BLaER1 treated with 17β-estradiol and CSF1 and Interleukin-3, amounts not matched to agents 10 nM and 100 nM (cell line): ENCODE results near the gene GRAMD1B.

Experiments used
- H3K27ac ChIP-seq, 11 experiments: shearing (Covaris generic); formaldehyde crosslinking; 2 replicates each; pipeline ENCODE4 v1.8.1; 2022
- H3K27me3 ChIP-seq, 11 experiments: shearing (Covaris generic); formaldehyde crosslinking; 2 replicates each; pipeline ENCODE4 v1.8.1; 2022
- H3K36me3 ChIP-seq, 11 experiments: shearing (Covaris generic); formaldehyde crosslinking; 2 replicates each; pipeline ENCODE4 v1.8.1; 2022
- H3K4me1 ChIP-seq, 10 experiments: shearing (Covaris generic); formaldehyde crosslinking; 2 replicates each; pipeline ENCODE4 v1.8.1; 2022
- H3K4me2 ChIP-seq, 11 experiments: shearing (Covaris generic); formaldehyde crosslinking; 2 replicates each; pipeline ENCODE4 v1.8.1; 2022
- H3K4me3 ChIP-seq, 10 experiments: shearing (Covaris generic); formaldehyde crosslinking; 2 replicates each; pipeline ENCODE4 v1.8.1; 2022
- H3K9ac ChIP-seq, 11 experiments: shearing (Covaris generic); formaldehyde crosslinking; 2 replicates each; pipeline ENCODE4 v1.8.1; 2022
- H3K9me3 ChIP-seq, 11 experiments: shearing (Covaris generic); formaldehyde crosslinking; replicated peaks in 1 of 11; 2 replicates each; pipeline ENCODE4 v1.8.1; 2022
- H4K20me1 ChIP-seq, 11 experiments: shearing (Covaris generic); formaldehyde crosslinking; 2 replicates each; pipeline ENCODE4 v1.8.1; 2022
- Cebpa-rat ChIP-seq, 11 experiments: shearing (Covaris generic); IDR thresholded peaks; 2 replicates each; pipeline ENCODE4 v1.8.1; 2022

Gene GRAMD1B

DNA sequence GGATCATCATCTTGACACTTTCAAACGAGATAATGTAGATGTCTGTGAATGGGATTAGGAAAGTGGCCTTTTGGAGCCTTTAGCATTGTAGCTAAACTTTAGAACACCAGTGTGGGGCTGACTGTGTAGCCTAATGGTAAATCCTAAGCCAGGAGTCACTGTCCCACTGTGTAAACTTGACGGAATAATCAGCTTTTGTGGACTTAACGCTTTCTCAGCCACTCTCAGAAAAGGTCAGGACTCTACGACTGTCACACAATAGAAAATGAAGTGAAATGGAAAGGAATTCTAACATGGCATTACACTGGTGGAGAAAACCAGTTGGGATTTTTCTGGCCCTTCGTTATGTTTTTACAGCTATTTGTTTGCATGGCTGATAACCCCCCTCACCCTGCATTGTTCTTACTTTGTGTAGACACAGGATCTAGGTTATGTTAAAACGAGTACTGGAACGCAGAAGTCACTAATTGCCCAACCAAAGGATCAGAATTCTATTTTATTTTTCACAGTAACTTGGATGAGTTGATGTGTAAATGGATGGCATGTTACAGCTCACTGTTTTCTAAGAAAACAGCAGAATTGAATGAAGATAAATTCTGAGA is 22.0 kb upstream of the GRAMD1B start:
- H3K9me3 ChIP-seq: no peaks in the 10 kb centered on the region
- no peak overlapping the region for H3K9ac ChIP-seq
- no peaks in the 10 kb centered on the region for H3K27me3 ChIP-seq
- peaks cover 16 to 32% (median 26%) of the 10 kb centered on the region in 10 experiments for H3K4me1 ChIP-seq
- no peak for TF ChIP-seq Cebpa-rat (IDR thresholded peaks at IDR 0.05)
- no peak overlapping the region for H3K4me3 ChIP-seq
- no peaks in the 10 kb centered on the region for H4K20me1 ChIP-seq
- H3K36me3 ChIP-seq: no peaks in the 10 kb centered on the region
- no peak overlapping the region for H3K4me2 ChIP-seq
- H3K27ac ChIP-seq: no peak overlapping the region

DNA sequence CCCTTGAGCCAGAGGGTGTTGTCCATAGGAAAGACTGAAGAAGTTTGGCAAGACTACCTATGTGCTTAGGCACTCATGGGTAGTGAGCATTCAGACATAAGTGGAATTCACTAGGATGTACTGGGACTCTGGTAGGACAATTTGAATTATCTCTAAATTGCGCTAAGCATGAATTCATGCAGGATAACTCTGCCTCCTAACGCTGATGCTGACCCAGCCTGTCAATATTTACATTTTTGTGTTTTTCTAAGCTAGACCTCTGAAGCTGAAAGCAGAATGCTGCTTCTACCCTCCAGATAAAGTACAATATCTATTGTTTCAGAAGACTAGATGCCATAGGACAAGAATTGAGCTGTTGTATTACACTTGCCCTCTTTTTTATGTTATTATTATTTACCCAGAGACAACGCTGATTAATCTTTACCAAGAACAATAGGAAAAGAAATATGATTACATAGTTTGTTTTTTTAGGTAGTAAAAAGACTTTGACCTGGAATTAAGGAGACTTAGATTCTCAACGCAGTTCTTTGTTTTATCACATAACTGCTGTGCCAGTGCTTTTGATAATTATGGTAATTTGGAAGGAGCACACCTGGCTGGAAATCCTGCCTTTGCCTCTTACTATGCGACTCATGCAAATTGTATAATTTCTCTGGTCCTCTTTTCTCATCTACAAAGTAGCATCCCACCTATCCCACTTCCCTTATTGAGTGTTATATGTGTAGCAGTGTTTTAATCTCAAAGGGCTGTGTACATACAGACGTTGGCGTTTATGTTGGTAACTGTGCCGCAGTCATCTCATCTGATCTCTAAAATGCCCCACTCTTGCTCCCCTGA is 21.2 kb upstream of the GRAMD1B start:
- H3K4me2 ChIP-seq: peak overlapping the region in 8 of 11 experiments; percentile 10 to 72 (median 38); a peak in 10 of 22 replicates
- no peak overlapping the region for H3K9ac ChIP-seq
- no peaks in the 10 kb centered on the region for H3K9me3 ChIP-seq
- H3K4me1 ChIP-seq: peaks cover 16 to 34% (median 27%) of the 10 kb centered on the region in 10 experiments
- no peaks in the 10 kb centered on the region for H3K36me3 ChIP-seq
- no peak overlapping the region for H3K27ac ChIP-seq
- TF ChIP-seq Cebpa-rat (IDR thresholded peaks at IDR 0.05): no peak
- H4K20me1 ChIP-seq: no peaks in the 10 kb centered on the region
- no peaks in the 10 kb centered on the region for H3K27me3 ChIP-seq
- H3K4me3 ChIP-seq: no peak overlapping the region

DNA sequence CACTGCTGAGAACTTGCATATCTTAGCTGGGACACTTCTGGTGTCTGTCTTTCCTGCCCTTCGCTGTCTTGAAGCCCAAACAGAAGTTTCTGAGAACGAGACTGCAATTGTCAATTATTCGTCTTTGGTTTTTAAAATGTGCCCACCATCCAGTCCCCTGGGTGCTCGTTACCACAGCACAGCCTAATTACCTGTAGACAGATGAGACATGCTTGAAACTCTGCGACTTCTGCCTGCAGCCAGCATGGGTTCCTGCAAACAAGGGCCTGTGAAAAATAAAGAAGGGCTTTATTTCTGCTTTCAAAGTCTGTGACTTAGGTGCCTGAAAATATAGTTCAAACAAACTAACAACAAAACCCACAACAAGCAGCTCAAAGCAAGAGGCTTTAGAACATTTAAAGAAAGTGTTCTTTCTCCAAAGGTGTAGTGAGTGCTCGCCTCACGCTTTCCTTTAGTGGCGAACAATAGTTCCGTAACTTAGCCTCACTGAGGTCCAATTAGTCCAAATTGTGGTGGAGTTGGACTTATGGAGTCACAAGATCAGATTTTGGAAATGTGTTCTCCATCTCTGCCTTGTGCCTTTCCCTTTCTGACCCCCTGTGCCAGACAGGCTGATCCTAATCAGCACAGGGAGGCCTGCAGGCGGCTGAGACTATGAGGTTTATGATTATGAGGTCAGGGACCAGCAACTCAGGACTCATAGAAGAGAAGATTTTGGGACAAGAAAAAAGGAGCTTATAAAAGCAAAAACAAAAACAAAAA is 20.4 kb upstream of the GRAMD1B start:
- Histone ChIP-seq H3K4me2 (peak overlapping the region in 10 of 11 experiments; percentile 16 to 72 (median 47); a peak in 16 of 22 replicates), H3K27ac (no peak overlapping the region), H4K20me1 (no peaks in the 10 kb centered on the region), H3K9ac (no peak overlapping the region), H3K9me3 (no peaks in the 10 kb centered on the region), H3K4me1 (peaks cover 16 to 35% (median 27%) of the 10 kb centered on the region in 10 experiments), H3K4me3 (no peak overlapping the region), H3K27me3 (no peaks in the 10 kb centered on the region), H3K36me3 (no peaks in the 10 kb centered on the region)
- no peak for TF ChIP-seq Cebpa-rat (IDR thresholded peaks at IDR 0.05)

DNA sequence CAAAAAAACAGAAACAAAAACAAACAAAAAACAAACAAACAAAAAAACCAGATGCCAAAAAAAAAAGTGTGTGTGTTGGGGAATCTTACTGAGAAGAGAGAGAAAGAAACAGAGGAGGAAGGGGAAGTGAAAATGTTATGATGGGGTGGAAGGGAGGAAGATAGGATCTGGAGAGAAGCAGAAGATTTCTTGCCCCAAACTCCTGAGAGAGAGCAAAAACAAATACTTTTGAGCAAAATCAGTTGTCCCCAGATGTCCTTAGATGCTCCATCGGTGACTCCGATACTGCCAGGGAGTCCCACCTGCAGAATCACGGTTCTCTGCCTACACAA is 19.9 kb upstream of the GRAMD1B start:
- no peak overlapping the region for H3K4me3 ChIP-seq
- H4K20me1 ChIP-seq: no peaks in the 10 kb centered on the region
- H3K27me3 ChIP-seq: no peaks in the 10 kb centered on the region
- H3K4me2 ChIP-seq: peak overlapping the region; percentile 21 to 72 (median 48); a peak in 19 of 22 replicates
- no peak overlapping the region for H3K27ac ChIP-seq
- no peaks in the 10 kb centered on the region for H3K9me3 ChIP-seq
- peaks cover 16 to 35% (median 27%) of the 10 kb centered on the region in 10 experiments for H3K4me1 ChIP-seq
- H3K36me3 ChIP-seq: no peaks in the 10 kb centered on the region
- no peak for TF ChIP-seq Cebpa-rat (IDR thresholded peaks at IDR 0.05)
- H3K9ac ChIP-seq: no peak overlapping the region

DNA sequence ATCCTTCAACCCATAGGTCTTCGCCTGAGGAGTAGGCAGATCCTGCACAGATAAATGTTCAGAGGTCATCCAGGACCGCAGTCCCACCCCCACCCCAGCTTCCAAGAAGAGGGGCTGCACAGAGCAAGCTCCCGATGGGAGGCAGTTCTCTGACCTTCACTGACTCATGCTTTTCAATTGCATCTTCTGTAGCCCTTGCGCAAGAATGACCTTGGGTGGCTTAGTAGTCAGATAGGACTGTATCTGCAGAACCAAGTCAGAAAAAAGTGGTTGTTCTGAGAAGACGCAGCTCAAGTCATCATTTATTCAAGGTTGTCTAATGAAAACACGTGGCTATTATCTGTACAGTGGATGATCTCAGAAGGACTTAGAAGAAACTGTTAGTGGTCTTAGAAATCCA is 16.4 kb upstream of the GRAMD1B start:
- TF ChIP-seq Cebpa-rat (IDR thresholded peaks at IDR 0.05): peak in 6 of 11 experiments; percentile 11 to 41 (median 31); a peak in 2 of 22 replicates
- no peak overlapping the region for H3K4me3 ChIP-seq
- peaks cover 13 to 27% (median 18%) of the 10 kb centered on the region in 10 experiments for H3K4me1 ChIP-seq
- H4K20me1 ChIP-seq: no peaks in the 10 kb centered on the region
- no peak overlapping the region for H3K27ac ChIP-seq
- H3K9ac ChIP-seq: no peak overlapping the region
- H3K9me3 ChIP-seq: no peaks in the 10 kb centered on the region
- H3K36me3 ChIP-seq: no peaks in the 10 kb centered on the region
- no peak overlapping the region; a peak in 2 of 22 replicates for H3K4me2 ChIP-seq
- H3K27me3 ChIP-seq: no peaks in the 10 kb centered on the region

DNA sequence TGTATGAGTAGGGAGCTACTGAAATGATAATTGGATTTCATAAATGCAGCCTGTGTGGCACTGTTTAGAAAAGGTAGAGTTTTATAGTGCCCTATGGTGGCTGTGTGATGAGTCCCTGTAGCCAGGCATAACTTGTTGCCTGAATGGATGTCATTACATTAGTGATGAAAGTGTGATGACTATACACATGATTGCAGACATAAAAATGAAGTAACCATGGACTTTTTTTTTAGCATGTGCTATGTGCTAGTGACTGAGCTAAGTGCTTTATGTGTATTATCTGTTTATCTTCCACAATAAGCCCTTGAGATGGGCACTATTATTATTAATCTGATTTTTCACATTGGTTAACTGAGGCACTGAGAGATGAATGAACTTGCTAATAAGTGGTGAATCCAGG is 13.5 kb upstream of the GRAMD1B start:
- H3K9me3 ChIP-seq: no peaks in the 10 kb centered on the region
- peaks cover 0 to 16% (median 5%) of the 10 kb centered on the region in 10 experiments; a peak in 13 of 20 replicates for H3K4me1 ChIP-seq
- no peak overlapping the region for H3K4me2 ChIP-seq
- no peak overlapping the region for H3K4me3 ChIP-seq
- H3K27me3 ChIP-seq: no peaks in the 10 kb centered on the region
- no peaks in the 10 kb centered on the region for H3K36me3 ChIP-seq
- H3K27ac ChIP-seq: no peak overlapping the region
- no peaks in the 10 kb centered on the region for H4K20me1 ChIP-seq
- no peak overlapping the region for H3K9ac ChIP-seq
- no peak for TF ChIP-seq Cebpa-rat (IDR thresholded peaks at IDR 0.05)

DNA sequence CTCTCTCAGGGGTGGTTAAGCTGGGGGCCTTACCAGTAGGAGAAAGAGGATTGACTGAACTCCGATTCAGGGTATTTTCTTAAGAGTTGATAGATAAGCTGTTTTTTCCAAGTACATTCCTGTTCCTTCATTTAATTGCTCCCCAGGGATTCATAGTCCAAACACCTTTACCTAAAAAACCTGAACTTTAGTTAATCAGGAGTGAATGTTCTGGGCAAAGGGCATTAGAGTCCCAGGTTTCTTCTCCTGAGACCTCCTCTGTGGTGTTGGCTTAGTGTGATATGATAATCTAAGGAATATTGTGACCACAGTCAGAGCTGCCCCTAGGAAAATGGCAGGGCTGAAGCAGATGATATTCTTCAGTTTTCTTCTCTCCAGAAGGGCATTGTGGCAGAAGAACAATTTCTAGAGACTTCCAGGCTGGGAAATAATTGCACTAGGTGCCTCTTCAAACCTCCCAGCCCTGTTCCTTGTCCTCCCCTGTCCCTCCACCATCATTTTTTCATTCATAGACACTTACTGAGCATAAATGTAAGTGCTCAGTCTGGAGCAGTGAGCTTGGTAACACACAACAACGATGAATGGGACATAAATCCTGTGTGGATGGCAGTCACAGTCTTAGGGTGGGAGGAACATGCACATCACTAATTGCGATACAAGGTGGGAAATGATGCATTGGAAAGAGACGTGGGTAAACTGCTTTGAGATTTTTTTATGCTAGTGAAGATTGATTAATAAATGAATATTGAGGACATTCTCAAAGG is 11.5 kb upstream of the GRAMD1B start:
- no peaks in the 10 kb centered on the region for H3K27me3 ChIP-seq

DNA sequence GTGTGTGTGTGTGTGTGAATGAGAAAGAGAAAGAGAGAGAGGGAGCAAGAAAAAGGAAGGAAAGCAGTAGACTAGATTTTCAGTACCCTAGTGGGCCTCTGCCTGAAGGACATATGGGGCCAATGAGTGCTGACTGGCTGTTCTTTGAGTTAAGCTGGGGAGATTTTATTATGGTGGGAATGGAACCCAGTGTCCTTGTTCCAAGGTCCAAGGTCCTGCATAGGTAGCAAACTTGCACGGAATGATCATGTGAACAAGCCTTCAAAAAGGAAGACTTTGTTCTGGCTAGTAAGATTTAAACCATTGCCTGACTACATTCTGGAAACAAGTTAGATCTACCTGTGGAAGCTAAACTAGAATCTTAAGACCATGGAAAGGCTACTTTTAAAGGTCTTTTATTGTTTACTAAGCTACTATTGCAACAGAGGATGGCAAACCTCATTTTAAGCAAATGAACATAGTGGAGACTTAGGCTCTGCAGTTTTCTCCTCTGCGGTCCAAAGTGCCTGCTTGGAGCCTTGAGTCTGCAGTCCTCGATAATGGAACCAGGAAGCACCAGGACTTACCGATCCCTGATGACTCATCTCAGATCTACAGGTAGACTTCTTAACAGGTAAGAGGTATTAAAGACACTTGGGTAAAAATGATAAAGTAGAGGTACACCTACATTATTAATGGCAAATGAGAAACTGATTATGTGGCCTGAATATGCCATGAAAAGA is 10.2 kb upstream of the GRAMD1B start:
- Histone ChIP-seq H3K27ac (no peak overlapping the region), H3K4me1 (peaks cover 0 to 18% (median 12%) of the 10 kb centered on the region in 10 experiments; a peak in 13 of 20 replicates), H3K4me3 (no peak overlapping the region), H3K27me3 (no peaks in the 10 kb centered on the region), H3K9ac (no peak overlapping the region), H3K4me2 (no peak overlapping the region), H4K20me1 (no peaks in the 10 kb centered on the region), H3K36me3 (no peaks in the 10 kb centered on the region), H3K9me3 (no peaks in the 10 kb centered on the region)
- TF ChIP-seq Cebpa-rat (IDR thresholded peaks at IDR 0.05): no peak

More for the DNA sequence above, 11.5 kb upstream of the GRAMD1B start:
- H3K9ac ChIP-seq: no peak overlapping the region
- H4K20me1 ChIP-seq: no peaks in the 10 kb centered on the region
- peaks cover 0 to 22% (median 13%) of the 10 kb centered on the region in 10 experiments; a peak in 13 of 20 replicates for H3K4me1 ChIP-seq
- H3K27ac ChIP-seq: no peak overlapping the region
- no peak overlapping the region for H3K4me3 ChIP-seq
- TF ChIP-seq Cebpa-rat (IDR thresholded peaks at IDR 0.05): no peak
- H3K9me3 ChIP-seq: no peaks in the 10 kb centered on the region
- H3K4me2 ChIP-seq: no peak overlapping the region
- no peaks in the 10 kb centered on the region for H3K36me3 ChIP-seq
